ENCODE results near the gene EXOC4. TPM values are rescaled to one million over a fixed set of nuclear protein-coding genes. Genes with fewer than 3 reads are reported as not detected.

EXOC4 gene
- total RNA-seq, 1 experiment from 2014 or later = 66.2 TPM

GRCh38 chr7:133575726-133576440, 323.0 kb downstream of the EXOC4 start:
- TF ChIP-seq, protein P1, sequence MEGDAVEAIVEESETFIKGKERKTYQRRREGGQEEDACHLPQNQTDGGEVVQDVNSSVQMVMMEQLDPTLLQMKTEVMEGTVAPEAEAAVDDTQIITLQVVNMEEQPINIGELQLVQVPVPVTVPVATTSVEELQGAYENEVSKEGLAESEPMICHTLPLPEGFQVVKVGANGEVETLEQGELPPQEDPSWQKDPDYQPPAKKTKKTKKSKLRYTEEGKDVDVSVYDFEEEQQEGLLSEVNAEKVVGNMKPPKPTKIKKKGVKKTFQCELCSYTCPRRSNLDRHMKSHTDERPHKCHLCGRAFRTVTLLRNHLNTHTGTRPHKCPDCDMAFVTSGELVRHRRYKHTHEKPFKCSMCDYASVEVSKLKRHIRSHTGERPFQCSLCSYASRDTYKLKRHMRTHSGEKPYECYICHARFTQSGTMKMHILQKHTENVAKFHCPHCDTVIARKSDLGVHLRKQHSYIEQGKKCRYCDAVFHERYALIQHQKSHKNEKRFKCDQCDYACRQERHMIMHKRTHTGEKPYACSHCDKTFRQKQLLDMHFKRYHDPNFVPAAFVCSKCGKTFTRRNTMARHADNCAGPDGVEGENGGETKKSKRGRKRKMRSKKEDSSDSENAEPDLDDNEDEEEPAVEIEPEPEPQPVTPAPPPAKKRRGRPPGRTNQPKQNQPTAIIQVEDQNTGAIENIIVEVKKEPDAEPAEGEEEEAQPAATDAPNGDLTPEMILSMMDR (IDR thresholded peaks at IDR 0.05; ENCODE audit: insufficient read depth in 1 of 2, low read depth in 1 of 2, low read length in 1 of 2, severe bottlenecking in 1 of 2, unreplicated experiment in 1 of 2) = no peak
- H3K4me3 ChIP-seq (ENCODE audit: low read depth, low read length) = no peak overlapping the region
- no peaks in the 10 kb centered on the region for H3K27me3 Mint-ChIP-seq (ENCODE audit: insufficient read depth, unreplicated experiment)
- no peaks in the 10 kb centered on the region for H3K27me3 ChIP-seq (replicated peaks; ENCODE audit: control insufficient read depth, insufficient read depth, low read length)
- H3K36me3 ChIP-seq (ENCODE audit: control insufficient read depth, insufficient read depth, low read length) = no peaks in the 10 kb centered on the region
- H3K36me3 Mint-ChIP-seq (ENCODE audit: insufficient read depth, unreplicated experiment) = no peaks in the 10 kb centered on the region
- DNase-seq = no peak
- no peaks in the 10 kb centered on the region for H3K9me3 Mint-ChIP-seq (ENCODE audit: unreplicated experiment)
- no peaks in the 10 kb centered on the region for H3K4me1 ChIP-seq
- H3K4me1 Mint-ChIP-seq (ENCODE audit: low read depth, unreplicated experiment) = peaks cover 6% of the 10 kb centered on the region
- ChIA-PET CTCF (no interaction called here), POLR2A (no interaction called here)
- no TSS peak for BruUV-seq (replicated peaks)
- intact Hi-C loops (cut with micrococcal nuclease; ENCODE audit: unreplicated experiment) = no loop called here
- H3K27ac Mint-ChIP-seq (ENCODE audit: unreplicated experiment) = no peak overlapping the region
- H3K9me3 ChIP-seq = no peaks in the 10 kb centered on the region
- H3K4me3 Mint-ChIP-seq (ENCODE audit: unreplicated experiment) = no peak overlapping the region

DNA sequence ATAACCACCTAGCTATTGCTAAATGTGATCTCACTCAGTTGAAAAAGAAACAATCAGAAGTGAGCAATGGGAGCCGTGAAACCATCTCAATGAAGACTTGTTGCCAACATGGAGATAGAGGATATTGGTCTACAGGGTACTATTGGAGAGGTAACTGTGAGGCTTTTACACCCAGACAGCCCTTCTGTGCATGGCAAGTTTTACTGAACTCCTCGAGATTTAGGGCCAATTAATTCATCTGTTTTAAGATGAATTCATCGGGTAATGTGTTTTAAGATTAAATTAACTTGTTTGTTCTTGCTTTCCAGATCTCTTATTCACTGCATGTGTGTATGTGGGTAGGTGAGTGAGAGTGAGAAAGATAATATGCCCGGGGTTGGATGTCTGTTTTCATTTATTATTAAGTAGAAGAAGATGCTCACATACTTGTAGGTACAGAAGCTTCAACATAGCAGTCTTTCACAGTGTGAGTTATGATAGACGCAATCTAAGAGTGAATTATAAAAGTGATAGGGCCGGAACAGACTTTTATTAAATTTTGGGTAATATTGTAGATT, 323.8 kb downstream of the EXOC4 start:
- Mint-ChIP-seq H3K9me3 (ENCODE audit: unreplicated experiment) (no peaks in the 10 kb centered on the region), H3K4me3 (ENCODE audit: unreplicated experiment) (no peak overlapping the region), H3K36me3 (ENCODE audit: insufficient read depth, unreplicated experiment) (no peaks in the 10 kb centered on the region), H3K4me1 (ENCODE audit: low read depth, unreplicated experiment) (peaks cover 5% of the 10 kb centered on the region), H3K27ac (ENCODE audit: unreplicated experiment) (no peak overlapping the region), H3K27me3 (ENCODE audit: insufficient read depth, unreplicated experiment) (no peaks in the 10 kb centered on the region)
- Histone ChIP-seq H3K4me3 (ENCODE audit: low read depth, low read length) (no peak overlapping the region), H3K27me3 (replicated peaks; ENCODE audit: control insufficient read depth, insufficient read depth, low read length) (no peaks in the 10 kb centered on the region), H3K9me3 (no peaks in the 10 kb centered on the region), H3K36me3 (ENCODE audit: control insufficient read depth, insufficient read depth, low read length) (no peaks in the 10 kb centered on the region), H3K4me1 (no peaks in the 10 kb centered on the region)
- intact Hi-C loops (cut with micrococcal nuclease; ENCODE audit: unreplicated experiment) = no loop called here
- TF ChIP-seq, protein P1 (IDR thresholded peaks at IDR 0.05; ENCODE audit: insufficient read depth in 1 of 2, low read depth in 1 of 2, low read length in 1 of 2, severe bottlenecking in 1 of 2, unreplicated experiment in 1 of 2) = no peak
- no peak for DNase-seq
- no TSS peak for BruUV-seq (replicated peaks)
- POLR2A ChIA-PET = no interaction called here
- CTCF ChIA-PET = no interaction called here

DNA sequence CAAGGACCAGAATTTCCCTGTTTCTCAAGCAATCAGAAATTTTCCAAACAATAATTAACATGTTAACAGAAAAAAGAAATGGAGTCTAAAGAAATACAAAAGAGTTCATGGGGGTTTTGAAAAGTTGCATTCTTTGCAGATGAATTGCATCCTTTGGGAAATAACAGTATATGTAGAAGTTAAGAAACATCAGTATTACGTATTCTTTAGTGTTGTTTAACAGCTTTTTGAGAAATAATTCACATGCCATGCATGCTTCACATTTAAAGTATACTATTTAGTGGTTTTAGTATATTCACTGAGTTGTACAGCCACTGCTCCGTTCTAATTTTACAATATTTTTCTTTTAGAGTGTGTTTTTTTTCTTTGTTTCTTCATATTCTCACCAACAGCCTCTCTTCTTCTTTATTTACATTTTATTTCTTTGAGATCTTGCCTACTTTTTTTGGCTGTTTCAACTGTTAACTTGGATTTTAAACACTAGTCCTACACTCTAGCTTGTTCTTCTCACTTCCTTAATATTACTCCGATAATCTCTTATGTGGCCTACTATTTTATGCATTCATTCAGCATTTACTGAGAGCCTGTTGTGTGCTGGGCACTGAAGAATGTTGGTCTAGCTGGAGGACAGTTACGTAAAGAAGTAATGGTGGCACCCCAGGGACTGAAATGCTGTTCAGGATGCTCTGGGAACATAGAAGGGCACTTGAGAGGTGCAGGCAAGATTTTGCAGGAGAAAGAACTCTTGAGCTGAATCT, 330.1 kb downstream of the EXOC4 start:
- no peaks in the 10 kb centered on the region for H3K27me3 Mint-ChIP-seq (ENCODE audit: insufficient read depth, unreplicated experiment)
- H3K9me3 Mint-ChIP-seq (ENCODE audit: unreplicated experiment) = no peaks in the 10 kb centered on the region
- no peaks in the 10 kb centered on the region for H3K4me1 ChIP-seq
- no peaks in the 10 kb centered on the region for H3K36me3 ChIP-seq (ENCODE audit: control insufficient read depth, insufficient read depth, low read length)
- no TSS peak for BruUV-seq (replicated peaks)
- H3K9me3 ChIP-seq = no peaks in the 10 kb centered on the region
- H3K4me1 Mint-ChIP-seq (ENCODE audit: low read depth, unreplicated experiment) = no peaks in the 10 kb centered on the region
- TF ChIP-seq, protein P1 (IDR thresholded peaks at IDR 0.05; ENCODE audit: insufficient read depth in 1 of 2, low read depth in 1 of 2, low read length in 1 of 2, severe bottlenecking in 1 of 2, unreplicated experiment in 1 of 2) = no peak
- no peaks in the 10 kb centered on the region for H3K27me3 ChIP-seq (replicated peaks; ENCODE audit: control insufficient read depth, insufficient read depth, low read length)
- no peak overlapping the region for H3K27ac Mint-ChIP-seq (ENCODE audit: unreplicated experiment)
- no peak for DNase-seq
- POLR2A ChIA-PET = no interaction called here
- intact Hi-C loops (cut with micrococcal nuclease; ENCODE audit: unreplicated experiment) = no loop called here
- no peak overlapping the region for H3K4me3 ChIP-seq (ENCODE audit: low read depth, low read length)
- H3K4me3 Mint-ChIP-seq (ENCODE audit: unreplicated experiment) = no peak overlapping the region
- CTCF ChIA-PET = no interaction called here
- no peaks in the 10 kb centered on the region for H3K36me3 Mint-ChIP-seq (ENCODE audit: insufficient read depth, unreplicated experiment)
